GM19035 (cell line): ENCODE data around the gene NMT2.
A peak's percentile ranks its signal among the peaks of the same experiment; 100 is the strongest.

Source experiments
- ATAC-seq: cut with Tn5 transposase; IDR thresholded peaks from one replicate; pipeline ENCODE4 v1.9.1; 2021; ENCODE audit not compliant: unreplicated experiment

Gene NMT2

DNA sequence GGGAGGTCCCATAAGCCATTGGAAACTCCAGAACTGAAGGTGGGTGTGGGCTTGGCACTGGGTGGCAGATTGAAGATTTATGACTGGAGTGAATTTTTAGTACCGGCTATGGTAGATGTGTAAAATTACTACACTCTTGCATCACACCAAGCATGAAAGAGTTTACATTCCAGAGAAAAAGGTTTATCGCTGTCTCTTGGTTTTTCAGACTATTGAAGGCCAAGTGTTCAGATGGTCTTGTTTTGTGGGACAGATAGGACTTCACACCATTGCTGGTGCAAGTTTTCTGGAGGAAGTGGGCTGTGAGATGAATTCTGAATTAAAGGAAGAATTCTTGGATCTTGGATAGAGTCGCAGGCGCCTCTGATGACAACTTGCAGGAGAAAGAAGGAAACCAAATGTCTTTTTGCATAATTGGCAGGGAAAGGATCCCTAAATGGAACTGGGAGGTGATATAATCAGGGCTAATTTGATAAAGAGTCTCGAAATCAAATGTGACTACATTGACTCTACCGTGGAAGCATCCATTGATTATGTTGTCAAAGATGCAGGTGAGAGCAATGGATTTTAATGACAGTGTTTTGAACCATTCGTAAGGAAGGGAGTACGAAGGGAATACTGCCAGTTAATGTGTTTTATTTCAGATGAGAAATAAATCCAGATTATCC is 14.2 kb upstream of the NMT2 start:
- ATAC-seq, result no peak

GRCh38 chr10:15181576-15182156 is 13.2 kb upstream of the NMT2 start:
- ATAC-seq, result no peak

GRCh38 chr10:15180736-15181135 is 12.2 kb upstream of the NMT2 start:
- no peak for ATAC-seq

GRCh38 chr10:15176269-15176668 is 7.8 kb upstream of the NMT2 start:
- ATAC-seq, result no peak

- ATAC-seq, result no peak
Observed at GRCh38 chr10:15175587-15175986, 7.1 kb upstream of the NMT2 start.

- ATAC-seq, result no peak
Observed at GRCh38 chr10:15172306-15172840, 3.9 kb upstream of the NMT2 start.

DNA sequence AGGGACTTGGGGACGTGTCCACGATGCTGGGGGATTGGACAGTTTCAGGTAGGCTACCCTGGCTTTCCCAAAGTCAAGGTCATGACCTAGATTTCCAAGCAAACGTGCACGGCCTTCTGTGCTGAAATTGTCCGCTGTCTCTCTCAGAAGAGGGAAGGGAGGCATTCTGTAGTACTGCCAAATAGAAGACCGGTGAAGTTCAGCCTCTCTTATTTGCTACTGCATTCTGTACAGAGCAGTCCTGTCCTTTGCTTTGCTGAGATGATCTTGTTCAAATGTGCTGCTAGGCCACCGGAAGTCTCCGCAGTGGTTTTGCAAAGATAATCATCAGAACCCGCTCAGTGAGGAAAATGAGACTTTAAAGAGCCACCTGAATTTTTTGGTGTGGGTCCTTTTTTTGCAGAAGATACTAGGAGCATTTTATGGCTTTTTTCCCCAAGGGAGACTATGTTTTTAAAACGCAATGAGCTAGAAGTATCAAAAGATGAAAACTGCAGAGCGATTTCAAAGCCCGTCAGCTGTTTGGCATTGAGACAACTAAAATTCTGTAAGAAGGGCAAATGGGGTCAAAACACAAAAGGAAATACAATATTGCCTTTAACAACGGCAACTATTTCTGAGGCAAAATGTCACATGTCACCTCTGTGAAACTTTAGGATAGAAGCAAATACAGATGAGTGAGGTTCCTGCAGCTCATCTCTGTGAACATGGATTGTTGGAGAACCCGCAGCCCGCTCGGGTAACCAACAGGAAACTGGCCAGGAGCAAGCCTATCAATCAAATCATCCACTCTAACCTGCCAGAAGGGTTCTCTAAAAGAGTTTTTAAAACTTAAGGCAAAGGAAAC is 1.3 kb upstream of the NMT2 start:
- no peak for ATAC-seq

DNA sequence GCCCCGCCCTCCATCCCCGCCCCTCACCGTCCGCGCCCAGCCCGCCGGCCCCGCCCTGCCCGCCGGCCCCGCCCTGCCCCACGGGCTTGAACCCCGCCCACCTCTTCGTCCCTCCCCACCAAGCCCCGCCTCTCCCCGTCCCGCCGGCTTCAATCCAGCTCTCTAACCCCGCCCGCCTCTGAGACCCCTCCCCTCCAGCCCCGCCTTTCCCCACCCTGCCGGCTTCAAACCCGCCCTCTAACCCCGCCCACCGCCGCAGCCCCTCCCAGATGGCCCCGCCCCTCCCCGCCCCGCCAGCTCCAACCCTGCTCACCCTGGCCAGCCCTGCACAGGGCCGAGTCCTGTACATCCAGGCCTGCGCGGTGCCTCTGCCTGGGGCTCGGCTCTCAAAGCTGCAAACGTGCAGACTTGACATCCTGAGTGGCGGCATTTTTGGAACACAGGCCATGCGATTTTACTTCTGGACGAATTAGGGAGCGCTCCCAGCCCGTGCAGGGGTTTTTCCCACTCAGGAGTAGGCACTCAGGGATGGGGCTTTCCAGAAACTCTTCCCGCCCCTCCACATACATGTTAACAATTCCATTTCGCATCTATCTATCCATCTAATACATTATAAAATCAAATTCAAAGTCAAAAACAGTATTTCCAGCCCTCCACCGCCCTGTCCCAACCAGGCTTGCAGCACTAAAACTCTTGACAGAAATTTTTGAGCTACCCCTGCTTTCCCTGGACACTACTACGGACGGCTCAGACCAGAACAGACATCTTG is 477 bp upstream of the NMT2 start:
- ATAC-seq, result peak; percentile 45

- peak; percentile 39 for ATAC-seq
Observed at GRCh38 chr10:15167411-15168290, 842 bp downstream of the NMT2 start.

DNA sequence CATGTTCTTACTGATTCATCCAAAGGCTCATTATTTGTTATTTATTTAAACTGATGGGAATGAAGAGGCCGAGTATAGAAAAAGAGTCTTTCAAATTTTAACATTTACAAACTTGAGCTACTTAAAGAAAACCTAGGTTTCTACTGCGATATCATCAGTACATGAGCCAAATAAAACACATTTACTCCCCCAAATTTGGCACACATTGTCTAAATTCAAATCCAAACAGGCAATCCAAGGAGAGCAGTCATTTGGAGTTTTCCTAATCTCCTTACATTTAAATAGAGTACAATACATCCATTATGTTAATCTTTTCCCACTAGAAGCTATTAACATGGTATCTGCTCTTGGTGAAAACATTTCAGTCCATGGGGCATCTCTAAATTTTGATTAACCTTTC is 2.2 kb downstream of the NMT2 start:
- no peak for ATAC-seq

DNA sequence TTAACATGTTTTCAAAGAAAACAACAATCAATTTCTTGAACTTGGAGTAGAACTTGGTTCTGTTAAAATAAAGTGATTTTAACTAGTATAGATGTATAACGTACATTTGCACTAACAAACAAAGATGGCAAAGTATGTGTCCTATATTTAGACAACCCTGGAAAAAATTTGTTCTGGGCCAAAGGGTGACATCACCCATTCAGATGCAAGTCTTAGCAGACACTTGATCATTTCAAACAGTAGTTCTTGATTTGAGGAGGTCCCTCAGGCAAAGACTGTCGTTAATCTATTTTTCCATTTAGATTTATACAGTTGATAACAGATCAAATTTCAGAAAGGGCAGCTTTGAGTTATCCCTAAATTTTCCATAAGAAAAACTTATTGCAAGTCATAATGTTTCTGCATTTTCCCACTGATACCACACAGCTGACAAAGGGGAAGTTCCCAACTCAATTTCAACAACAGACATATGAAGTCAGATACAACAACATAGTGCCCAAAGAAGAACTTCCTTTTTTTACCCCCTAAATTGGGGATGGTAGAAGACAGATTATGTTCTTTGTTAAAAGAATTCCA is 5.2 kb downstream of the NMT2 start:
- no peak for ATAC-seq

DNA sequence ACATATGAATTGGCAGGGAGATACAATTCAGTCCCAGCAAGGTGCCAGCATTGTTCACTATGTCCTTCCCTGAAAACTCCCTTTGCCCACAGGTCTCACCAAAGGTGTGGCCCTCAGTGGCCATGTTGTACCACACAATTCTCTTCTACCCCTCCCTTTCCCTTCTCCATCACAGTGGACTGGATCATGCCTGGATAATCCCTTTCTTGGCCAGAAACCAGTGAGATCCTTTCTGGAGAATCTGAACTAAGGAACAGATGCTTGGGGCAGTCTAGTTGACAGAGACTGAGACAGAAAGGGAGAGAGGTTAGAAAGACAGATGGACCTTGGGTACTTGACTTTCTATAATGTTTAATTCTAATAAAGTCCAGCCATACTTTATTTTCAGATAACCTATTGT is 9.5 kb downstream of the NMT2 start:
- ATAC-seq, result no peak

GRCh38 chr10:15158448-15158847 is 10.0 kb downstream of the NMT2 start:
- ATAC-seq, result no peak

GRCh38 chr10:15155978-15156656 is 12.4 kb downstream of the NMT2 start:
- no peak for ATAC-seq

DNA sequence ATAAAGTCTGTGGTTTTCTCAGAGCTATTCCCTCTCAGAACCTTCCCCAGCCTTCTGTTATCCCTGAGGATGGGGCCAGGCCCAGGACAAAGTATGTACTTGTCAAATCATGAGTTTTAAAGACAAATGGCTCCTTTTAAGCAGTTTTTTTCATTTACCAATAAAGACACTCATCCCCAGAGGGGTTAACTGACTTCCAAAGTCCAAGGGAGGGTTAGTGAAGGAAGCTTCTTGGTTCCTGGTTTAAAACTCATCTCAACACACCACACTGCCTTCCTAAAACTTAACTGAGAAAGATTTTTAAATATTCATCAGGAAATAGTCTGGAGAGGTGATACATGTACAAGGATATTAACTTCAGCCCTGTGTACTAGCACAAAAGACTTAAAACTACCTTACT is 15.9 kb downstream of the NMT2 start:
- no peak for ATAC-seq

DNA sequence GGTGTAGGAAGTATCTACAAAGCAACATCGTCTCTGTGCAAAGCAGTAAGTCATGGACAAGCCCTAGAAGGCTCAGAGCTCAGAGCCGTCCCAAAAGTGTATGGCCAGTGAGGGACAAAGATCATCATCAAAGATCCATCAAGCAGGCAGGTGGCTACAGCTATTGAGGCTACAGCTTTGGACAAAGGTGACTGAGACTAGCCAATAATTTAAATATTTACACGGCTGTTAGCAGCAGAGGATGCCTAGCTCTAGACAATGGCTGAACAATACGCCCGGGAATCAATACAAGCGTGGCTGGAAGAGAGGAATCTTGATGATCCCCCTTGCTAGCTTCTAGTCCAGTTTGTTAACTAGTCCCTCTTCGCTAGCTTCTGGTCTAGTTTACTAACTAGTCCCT is 17.9 kb downstream of the NMT2 start:
- no peak for ATAC-seq

DNA sequence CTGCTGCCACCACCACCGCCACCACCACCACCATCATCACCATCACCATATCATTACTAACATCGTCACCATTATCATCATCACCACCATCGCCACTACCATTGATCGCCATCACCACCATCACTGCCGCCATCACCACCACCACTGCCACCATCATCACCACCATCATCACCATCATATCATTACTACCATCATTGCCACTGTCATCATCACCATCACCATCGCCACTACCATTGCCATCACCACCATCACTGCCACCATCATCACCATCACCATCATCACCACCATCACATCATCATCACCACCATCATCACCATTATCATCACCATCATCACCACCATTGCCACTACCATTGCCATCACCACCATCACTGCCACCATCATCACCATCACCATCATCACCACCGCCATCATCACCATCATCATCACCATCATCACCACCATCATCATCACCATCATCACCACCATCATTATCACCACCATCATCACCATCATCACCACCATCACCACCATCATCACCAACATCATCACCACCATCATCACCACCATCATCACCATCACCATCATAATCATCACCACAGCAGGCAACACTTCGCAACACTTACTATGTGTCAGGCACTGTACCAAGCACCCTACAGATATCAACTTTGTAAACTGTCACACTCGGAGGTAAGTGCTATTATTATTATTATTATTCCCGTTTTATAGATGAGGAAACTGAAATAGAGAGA is 19.3 kb downstream of the NMT2 start:
- no peak for ATAC-seq

- ATAC-seq, result no peak
Observed at GRCh38 chr10:15147594-15148392, 20.7 kb downstream of the NMT2 start.
